Measurements from ENCODE around the gene GABRG2.

DNA sequence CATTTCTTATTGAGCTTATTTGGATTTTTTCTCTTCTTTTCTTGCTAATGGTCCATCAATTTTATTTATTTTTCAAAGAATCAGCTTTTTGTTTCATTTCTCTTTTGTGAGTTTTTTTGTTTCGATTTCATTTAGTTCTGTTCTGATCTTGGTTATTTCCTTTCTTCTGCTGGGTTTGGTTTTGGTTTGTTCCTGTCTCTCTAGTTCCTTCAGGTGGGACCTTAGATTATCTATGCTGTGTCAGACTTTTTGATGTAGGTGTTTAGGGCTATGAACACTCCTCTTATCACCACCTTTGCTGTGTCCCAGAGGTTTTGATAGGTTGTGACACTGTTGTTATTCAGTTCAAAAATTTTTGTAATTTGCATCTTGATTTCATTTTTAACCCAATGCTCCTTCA lies 119.8 kb downstream of the GABRG2 start:
- TF ChIP-seq, protein P1, sequence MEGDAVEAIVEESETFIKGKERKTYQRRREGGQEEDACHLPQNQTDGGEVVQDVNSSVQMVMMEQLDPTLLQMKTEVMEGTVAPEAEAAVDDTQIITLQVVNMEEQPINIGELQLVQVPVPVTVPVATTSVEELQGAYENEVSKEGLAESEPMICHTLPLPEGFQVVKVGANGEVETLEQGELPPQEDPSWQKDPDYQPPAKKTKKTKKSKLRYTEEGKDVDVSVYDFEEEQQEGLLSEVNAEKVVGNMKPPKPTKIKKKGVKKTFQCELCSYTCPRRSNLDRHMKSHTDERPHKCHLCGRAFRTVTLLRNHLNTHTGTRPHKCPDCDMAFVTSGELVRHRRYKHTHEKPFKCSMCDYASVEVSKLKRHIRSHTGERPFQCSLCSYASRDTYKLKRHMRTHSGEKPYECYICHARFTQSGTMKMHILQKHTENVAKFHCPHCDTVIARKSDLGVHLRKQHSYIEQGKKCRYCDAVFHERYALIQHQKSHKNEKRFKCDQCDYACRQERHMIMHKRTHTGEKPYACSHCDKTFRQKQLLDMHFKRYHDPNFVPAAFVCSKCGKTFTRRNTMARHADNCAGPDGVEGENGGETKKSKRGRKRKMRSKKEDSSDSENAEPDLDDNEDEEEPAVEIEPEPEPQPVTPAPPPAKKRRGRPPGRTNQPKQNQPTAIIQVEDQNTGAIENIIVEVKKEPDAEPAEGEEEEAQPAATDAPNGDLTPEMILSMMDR (IDR thresholded peaks at IDR 0.05): no peak
- no peak for TF ChIP-seq POLR2AphosphoS5 (IDR thresholded peaks at IDR 0.05; ENCODE audit: insufficient read depth in 1 of 2, low read depth in 1 of 2)
